Non-pigmented ciliary epithelial cell (primary cell): Measurements from ENCODE around the gene IMMP2L.
"Not testable (repeated sequence)": the region's sequence is repeated elsewhere in the genome, so short reads cannot be mapped to it uniquely, and the experiment has no call there.

Source experiments
- DNase-seq: peaks from one replicate; pipeline ENCODE4 v3.0.0-alpha.2; 2010; ENCODE audit warnings: low read depth

The IMMP2L gene

DNA sequence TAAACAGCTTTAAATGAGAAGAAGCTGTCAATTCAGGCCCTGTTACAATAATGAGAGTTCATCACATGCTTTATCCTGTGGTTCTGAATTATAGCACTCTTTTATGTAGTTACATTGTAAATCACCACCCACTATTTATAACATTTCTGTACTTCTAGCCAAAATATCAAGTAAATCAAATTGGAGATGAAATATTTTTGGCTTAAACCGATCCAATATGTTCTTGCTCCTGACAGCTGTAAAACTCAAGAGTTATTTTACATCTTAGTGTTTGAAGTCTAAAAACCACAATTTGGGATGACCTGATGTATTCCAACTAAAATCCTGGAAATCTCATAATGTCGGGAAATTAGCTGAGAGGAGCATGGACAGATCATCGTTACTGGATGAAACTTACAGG lies 842.6 kb downstream of the IMMP2L start:
- no peak for DNase-seq

DNA sequence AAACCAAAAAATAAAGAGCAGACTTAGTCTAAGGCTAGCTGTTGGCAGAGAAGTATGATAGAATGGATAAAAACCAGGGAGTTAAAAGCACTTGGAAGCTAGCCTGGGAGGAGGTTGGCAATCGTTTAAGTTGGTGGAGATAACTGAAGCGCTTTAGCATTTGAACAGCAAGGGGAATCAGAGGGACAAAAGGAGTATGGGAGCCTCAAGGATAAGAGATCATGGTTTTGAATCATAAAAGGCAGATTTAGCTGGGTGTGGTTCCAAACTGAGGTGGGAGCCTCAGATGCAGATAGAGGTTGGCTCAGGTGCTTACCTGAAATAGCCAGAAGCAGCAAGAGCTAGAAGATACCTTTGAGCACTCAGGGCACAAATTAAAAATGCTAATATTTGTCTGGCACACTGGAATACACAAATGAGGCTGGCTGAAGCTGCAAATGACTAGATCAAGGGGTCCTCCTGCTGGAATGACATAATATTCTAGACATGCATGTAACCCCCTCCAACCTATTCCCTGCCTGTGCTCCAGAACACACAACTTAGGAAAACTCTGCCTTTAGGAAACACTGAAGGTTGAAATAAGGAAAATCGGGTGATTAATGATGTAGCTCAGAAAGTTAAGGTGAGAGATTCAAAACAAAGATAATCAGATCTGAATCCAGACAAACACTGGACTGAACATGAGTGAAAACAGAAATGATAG lies 843.6 kb downstream of the IMMP2L start:
- no peak for DNase-seq

DNA sequence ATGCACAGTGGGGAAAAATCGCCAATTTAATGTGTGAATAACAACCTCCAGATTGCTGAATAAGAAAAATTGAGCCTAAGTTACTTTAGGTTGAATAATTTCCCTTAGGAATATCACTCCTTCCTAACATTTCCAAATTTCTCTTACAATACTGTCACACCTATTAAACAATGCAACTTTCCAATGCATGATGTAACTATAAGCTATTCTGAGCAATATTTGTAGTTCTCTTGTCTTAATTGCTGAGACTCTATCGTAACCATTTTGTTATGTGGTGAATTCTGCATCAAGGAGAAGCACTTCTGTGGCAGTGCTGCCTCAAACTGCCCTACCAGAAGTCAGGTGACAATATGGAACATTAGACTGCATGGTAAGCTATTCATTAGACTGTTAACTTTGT lies 858.1 kb downstream of the IMMP2L start:
- no peak for DNase-seq

DNA sequence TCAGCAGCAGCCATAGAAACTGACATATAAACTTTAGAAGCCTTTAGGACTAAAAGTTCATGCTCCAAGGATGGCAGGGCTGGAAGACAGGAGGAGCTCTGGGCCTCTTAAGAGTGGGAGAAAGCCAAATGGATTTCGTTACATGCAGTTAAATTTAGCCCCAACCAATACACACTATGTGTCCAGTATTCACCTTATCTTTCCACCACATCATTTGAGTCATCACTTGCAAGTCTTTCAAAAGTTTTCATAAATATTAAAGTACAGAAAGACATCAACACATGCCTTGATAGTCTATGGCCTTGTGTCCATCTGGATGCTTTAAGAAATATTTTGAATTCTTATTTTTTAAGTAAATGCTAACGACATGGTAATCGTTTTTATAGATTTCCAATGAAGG lies 863.7 kb downstream of the IMMP2L start:
- no peak for DNase-seq

DNA sequence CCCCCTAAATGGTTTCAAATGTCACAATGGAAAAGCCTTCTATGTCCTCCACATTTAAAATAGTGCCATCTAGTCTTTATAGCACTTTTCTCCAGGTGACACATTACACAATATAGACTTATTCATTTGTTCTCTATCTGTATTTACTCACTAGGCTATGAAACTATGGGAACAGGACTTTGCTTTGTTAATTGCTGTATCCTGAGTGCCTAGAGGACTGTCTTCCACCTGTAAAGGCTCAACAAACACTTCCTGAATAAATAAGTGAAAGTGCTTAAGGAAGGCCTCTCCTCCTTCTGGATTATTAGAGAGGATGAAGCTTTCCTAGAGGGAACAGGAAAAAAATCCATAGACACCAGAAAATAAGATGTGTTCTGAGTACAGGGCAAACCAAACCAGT lies 868.9 kb downstream of the IMMP2L start:
- no peak for DNase-seq

DNA sequence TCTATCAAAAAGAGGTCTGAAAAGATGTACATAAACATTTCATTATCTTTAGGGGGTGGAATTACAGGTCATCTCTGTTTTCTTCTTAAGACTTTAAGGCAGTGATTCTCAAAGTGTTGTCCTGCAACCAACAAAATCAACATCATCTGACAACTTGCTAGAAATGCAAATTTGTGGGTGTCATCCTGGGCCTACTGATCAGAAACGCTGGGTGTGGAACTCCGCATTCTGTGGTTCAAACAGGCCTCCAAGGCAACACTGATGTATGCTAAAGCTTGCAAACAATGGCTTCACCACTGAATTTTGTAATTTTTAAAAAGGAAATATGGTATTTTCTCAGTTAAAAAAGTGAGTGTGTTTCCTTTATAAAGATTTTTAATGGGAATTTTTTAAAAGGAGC lies 873.4 kb downstream of the IMMP2L start:
- no peak for DNase-seq

DNA sequence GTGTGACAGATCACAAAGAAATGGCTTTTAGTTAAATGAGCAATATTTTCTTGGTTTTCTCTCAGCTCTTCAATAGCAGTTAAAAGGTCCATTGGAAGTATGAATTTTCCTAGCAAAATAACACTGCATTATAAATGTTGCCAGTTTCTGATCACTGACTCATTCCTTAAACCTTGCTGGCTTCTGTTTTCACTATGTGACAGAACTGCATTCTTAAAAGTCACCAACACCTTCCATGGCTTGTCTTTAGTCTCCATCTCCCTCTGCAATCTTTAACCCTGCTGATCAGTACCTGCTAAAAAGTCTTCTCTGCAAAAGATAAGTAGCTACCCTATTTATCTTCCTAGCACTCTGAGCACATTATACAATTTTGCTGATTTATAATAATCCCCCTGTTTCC lies 876.4 kb downstream of the IMMP2L start:
- DNase-seq = no peak

DNA sequence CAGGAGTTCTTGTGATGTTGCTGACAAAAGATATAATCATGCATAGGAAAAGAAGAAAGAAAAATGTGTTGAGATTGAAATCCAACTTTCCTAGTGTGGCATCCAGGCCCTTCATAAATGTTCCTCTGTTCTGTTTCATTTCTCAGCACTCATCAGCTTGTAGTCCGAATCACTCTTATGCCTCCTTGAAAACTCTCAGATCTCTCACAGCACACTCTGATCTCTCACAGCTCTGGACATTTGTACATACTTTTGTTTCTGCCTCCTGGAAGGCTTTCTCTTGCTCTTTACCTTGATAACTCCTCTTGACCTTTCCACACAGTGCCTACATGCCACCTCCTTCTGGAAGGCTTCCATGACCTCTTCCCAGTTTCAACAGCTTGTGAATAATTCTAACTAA lies 880.4 kb downstream of the IMMP2L start:
- no peak for DNase-seq

DNA sequence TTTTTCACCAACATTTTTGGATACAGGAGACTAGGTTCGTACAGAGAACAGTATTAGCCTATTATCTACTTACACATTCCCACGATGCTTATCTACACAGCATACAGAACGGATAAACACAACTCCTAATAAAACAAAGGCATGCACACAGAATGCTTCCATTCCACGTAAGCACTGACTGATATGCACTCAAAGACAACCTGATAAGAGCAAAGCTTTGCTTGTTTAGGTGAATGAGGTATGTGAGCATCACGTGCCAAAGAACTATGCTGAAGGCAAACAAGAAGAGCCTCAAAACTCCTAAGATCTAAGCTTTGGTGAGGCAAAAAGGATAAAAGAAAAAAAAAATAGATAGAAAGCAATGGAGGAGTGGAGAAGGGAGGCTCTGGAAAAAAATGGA lies 884.9 kb downstream of the IMMP2L start:
- no peak for DNase-seq

DNA sequence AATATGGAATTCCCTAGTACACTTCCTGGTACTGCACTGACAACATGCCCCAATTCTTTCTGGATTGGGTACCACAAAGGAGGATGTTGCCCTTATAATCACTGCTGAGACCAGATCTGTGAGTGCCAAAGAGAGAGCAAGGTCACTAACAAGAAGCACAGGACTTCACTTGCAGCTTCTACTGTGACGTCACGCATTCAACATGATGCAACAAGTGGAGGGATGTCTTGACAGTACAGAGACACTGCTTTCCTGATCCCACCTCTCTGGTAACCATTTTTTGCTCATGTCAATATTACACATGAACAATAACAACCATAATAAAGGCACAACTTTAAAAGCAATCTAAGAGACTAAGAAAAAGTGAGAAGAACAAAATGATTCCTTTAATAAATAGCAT lies 885.5 kb downstream of the IMMP2L start:
- no peak for DNase-seq

DNA sequence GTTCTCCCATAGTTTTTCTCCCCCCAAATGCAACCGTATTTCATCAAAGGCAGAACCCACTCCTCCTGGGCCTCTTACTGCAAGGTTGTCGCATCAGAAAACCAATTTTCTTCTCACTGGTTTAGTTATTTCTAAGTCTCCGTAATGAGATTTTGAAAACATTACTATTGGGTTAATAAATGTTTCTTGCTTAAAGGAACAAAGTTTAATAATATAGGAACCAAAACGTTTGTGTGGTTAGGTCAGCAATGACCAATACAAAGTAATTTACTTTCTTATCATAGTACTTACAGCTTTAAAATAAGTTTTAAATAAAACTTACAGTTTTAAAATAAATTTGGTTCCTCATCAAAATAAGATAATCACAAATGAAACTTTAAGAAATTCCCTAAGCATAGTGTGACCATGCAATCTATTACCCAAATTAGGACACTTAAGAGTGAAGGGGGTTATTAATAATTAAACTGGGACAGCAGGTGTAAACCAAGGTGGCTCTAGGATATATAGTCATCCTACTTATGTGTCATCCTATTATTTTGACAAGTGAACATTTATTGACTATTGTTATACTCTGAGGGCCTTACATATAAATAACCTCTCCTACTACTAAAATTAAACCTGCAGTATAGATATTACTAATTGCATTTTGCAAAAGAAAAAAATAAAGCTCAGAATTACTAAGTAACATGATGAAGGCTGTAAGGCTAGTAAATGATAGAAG lies 886.7 kb downstream of the IMMP2L start:
- DNase-seq = no peak

DNA sequence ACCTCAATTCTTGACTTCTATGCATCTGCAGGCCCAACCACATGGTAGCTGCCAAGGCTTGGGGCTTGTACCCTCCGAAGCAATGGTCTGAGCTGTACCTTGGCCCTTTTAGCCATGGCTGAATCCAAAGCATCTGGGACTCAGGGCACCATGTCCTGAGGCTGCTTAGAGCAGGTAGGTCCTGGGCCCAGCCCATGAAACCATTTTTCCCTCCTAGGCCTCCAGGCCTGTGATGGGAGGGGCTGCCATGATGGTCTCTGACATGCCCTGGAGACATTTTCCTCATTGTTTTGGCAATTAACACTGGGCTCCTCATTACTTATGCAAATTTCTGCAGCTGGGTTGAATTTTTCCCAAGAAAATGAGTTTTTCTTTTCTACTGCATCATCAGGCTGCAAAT lies 889.1 kb downstream of the IMMP2L start:
- DNase-seq = no peak

DNA sequence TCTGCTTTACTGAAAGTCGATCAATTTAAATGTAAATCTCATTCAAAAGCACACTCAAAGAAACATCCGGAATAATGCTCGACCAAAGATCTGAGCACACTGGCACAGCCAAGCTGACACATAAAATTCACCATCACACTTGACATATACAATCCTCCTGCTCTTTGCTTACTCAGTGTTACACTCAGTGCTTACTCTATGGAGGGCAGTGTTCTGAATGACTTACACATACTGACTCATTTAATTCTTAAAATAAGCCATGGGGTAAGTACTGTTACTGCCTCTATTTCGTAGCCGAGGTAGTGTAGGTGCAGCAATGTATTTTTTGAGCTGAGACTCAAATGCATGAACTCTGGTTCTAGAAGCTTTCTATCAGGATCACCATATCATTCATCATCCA lies 892.9 kb downstream of the IMMP2L start:
- no peak for DNase-seq

DNA sequence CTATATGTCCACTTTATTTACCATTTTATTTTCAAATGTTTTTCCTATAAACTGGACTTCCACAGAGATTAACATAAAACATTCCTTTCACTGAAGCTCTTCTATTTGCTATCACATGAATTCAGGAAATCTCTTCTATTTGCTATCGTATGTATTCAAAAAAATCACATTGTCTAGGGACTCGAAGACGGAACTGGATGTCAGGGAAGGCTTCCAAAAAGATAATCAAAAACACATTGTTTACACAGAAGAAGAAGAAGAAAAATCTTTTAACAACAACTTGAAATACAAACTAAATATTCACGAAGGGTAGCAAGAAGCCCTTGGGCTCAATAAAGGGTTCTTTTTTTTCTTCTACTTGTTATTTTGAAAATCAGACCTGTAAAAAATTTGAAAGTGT lies 897.5 kb downstream of the IMMP2L start:
- DNase-seq = no peak

DNA sequence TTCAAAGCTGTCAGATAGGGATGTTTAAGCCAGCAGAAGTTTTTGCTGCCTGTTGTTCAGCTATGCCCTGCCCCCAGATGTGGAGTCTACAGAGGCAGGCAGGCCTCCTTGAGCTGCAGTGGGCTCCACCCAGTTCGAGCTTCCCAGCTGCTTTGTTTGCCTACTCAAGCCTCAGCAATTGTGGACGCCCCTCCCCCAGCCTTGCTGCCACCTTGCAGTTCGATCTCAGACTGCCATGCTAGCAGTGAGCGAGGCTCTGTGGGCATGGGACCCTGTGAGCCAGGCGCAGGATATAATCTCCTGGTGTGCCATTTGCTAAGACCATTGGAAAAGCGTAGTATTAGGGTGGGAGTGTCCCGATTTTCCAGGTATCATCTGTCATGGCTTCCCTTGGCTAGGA lies 901.7 kb downstream of the IMMP2L start:
- not testable (repeated sequence) for DNase-seq

DNA sequence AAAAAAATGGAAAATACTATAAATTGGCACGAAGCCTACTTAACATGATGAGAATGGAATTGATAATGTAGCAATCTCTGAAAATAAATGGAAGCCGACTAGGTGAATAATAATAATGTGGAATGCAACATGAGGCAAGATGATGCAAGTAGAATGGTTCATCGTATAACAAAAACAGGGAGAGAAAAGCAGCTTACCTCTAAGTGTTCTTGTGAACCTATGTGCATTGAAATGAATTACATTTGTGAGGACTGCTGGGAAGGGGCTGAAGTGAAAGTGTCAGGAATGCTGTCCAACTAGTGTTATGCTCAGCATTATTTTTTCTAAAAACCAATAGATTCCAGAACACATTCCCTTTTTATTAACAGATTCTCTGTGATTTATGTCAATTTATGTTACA lies 912.0 kb downstream of the IMMP2L start:
- no peak for DNase-seq

DNA sequence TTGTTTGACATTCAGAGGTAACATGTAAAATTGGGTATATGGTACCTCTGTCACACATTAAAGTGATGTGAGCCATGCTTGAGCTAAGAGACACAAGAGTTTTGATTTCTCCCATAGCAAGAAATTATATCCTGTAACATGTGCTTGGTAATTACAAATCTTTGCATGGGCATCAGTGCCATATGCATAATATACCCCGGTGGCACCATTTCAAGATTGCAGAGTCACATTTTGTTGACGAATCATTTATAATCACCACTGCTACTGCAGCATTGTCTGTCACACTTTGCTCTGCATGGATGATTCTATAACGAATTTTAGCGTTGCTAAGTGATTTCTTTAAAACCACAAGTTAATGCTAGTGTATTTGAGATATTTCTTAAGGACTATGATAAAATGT lies 915.0 kb downstream of the IMMP2L start:
- no peak for DNase-seq

DNA sequence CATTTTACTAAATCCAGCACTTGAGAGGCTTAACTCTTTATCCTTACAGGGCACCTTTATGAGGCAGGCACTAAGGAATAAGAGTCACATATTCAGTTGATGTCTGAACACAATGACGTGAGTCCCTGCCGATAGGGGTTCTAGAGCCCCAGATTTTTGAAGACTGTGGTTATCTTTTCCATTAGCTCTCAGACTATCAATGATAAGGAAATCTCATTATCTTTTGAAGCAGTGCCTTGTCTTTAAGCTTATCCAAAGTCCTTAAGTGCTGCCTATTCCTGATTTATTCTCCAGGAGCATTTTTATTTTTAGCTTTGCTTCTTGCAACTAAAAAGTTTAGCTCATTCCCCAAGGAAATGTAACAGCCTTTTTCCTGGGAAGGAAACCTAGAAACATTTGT lies 915.5 kb downstream of the IMMP2L start:
- DNase-seq = no peak

DNA sequence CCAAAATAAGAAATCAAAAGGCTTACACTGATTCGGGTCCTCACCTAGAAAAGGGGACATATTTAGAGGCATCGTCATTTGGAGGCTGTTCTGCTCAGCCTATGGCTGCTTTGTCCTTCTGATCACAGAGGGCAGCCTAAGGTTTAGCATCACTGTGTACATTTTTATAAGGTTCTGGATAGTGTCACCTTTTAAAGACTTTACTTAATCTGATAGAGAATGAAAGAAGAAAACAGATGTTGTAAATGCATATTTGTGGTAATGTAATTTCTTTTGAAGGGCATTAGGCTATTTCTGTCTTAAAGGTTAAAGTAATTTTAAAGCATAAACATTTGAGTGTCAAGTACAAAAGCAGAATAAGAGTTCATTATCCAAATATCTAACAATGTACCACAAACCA lies 916.7 kb downstream of the IMMP2L start:
- no peak for DNase-seq

DNA sequence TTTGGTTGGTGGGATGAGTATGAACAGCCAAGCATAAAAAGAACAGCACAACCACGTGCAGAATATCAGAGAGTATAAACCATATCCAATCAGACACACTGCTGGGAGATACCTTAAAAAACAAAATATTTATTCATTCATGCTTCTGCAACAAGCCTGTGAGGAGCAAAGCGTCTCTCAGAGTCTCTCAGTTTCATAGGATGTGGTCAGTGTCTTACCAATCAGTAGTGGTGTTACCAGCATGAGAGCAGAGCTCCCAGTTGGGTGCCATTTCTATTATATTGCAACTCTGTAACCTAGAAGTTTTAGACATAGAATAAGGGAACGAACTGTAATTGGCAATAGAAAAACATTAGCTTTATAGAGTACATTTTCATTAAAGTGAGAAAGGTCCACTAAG lies 917.2 kb downstream of the IMMP2L start:
- no peak for DNase-seq

DNA sequence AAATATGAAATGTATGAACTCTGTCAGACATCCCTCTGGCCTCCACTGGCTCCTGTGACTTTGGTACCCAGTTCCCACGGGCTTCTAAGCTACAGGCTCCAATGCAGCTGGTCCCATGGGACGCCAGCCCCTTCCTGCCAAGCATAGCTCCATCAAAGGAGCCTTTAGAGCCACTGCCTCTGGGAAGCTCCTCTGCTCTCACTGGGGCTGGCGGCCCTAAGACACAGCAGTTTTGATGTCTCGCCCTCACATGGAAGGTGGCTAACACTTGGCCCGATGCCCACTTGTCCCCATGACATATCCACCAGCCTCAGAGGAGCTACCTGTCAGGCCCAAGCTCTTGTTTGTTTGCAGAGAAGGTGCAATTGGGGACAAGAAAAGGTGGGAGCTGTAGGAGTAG lies 925.0 kb downstream of the IMMP2L start:
- no peak for DNase-seq

DNA sequence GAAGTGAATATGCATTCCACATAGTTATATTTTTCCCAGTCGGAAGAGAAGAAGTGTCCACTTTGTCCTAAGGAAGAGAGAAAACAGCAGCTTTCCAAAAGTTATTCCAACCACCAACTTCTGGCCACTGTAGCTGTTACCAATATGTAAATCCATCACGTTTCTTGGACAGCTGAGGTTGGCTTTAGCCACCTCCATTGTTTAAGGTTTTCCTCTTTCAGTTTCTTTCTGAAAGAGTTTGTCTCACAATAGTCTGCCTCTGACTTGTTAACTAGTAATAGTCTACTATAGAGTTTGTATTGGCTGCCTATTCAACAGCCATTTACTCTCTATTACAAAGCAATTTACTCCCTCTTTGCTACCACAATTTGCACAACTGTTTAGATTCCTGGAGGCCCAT lies 929.0 kb downstream of the IMMP2L start:
- no peak for DNase-seq

DNA sequence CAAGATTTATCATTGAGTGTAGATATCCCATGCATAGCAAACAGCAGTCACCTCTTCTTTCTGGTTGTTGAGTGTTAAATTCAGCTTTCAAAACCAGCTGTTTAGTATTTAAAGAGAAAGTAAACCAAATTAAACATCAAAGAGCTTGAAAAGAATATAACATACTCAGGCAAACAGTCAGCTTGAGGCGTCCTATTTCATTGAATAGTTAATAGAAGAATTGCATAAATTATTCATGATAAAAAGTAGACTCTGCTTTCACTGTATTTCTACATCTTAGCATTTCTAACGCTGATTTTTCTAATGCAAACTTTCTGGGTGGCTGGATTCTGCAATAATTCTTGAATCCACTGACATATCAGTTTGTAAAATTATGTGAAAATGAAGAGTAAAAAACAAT lies 935.9 kb downstream of the IMMP2L start:
- DNase-seq = no peak

DNA sequence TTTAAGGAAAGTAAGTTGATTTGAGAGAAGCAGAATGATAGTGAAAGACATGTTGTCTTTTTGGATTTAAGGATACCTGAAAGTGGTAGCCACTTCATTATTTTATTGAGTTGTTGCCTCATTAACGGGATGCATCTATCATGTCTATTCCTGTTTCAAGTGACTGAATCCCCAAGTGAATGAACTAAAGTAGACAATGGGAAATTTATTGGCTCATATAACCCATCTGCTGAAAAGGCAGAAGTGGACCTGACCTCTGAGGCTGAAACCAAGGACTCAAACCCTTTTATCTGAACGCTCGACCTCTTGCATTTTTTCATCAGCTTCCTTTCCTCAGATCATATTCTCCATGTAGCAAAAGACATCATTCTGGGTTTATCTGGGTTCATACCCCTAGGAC lies 937.0 kb downstream of the IMMP2L start:
- no peak for DNase-seq
